ENCODE measurements around the gene SBSN.
"Not testable (repeated sequence)": the region's sequence is repeated elsewhere in the genome, so short reads cannot be mapped to it uniquely, and the experiment has no call there.

SBSN gene

GRCh38 chr19:35501684-35502083 is 26.4 kb downstream of the SBSN start:
- no peak for DNase-seq

GRCh38 chr19:35500611-35501010 is 27.5 kb downstream of the SBSN start:
- no peak for DNase-seq

GRCh38 chr19:35498984-35499527 is 29.1 kb downstream of the SBSN start:
- DNase-seq = no peak

GRCh38 chr19:35498220-35498619 is 29.9 kb downstream of the SBSN start:
- no peak for DNase-seq

- no peak for DNase-seq
These were observed 30.7 kb downstream of the SBSN start for GRCh38 chr19:35497406-35497805.

GRCh38 chr19:35495107-35496064 is 32.7 kb downstream of the SBSN start:
- no peak for DNase-seq

GRCh38 chr19:35493971-35494370 is 34.1 kb downstream of the SBSN start:
- DNase-seq = no peak

- no peak for DNase-seq
These were observed 36.2 kb downstream of the SBSN start for GRCh38 chr19:35491836-35492360.

- DNase-seq = no peak
These were observed 37.7 kb downstream of the SBSN start, which contains the start of gene KRTDAP for GRCh38 chr19:35490364-35490763. TSS of gene KRTDAP (minus strand) at chr19:35490464. CDS start at chr19:35490442, 22 bp downstream.

- no peak for DNase-seq
These were observed 39.4 kb downstream of the SBSN start for GRCh38 chr19:35488677-35489076.

GRCh38 chr19:35487656-35488182 is 40.4 kb downstream of the SBSN start:
- no peak for DNase-seq

- DNase-seq = no peak
These were observed 41.8 kb downstream of the SBSN start for GRCh38 chr19:35486268-35486708.

- no peak for DNase-seq
These were observed 43.7 kb downstream of the SBSN start for GRCh38 chr19:35484252-35485036.

GRCh38 chr19:35483089-35483488 is 45.0 kb downstream of the SBSN start:
- no peak for DNase-seq

GRCh38 chr19:35478794-35479677 is 49.1 kb downstream of the SBSN start:
- no peak for DNase-seq

- DNase-seq = no peak
These were observed 52.0 kb downstream of the SBSN start for GRCh38 chr19:35476149-35476548.

- DNase-seq = not testable (repeated sequence)
These were observed 53.5 kb downstream of the SBSN start for GRCh38 chr19:35474594-35474993.

- no peak for DNase-seq
These were observed 54.0 kb downstream of the SBSN start for GRCh38 chr19:35474104-35474503.
